SIG-M5 (cell line): Measurements from ENCODE around the gene TTC16.

Experiments used
- DNase-seq: peaks from one replicate; lab custom pipeline; 2025; lab: John Stamatoyannopoulos, UW

Gene TTC16

DNA sequence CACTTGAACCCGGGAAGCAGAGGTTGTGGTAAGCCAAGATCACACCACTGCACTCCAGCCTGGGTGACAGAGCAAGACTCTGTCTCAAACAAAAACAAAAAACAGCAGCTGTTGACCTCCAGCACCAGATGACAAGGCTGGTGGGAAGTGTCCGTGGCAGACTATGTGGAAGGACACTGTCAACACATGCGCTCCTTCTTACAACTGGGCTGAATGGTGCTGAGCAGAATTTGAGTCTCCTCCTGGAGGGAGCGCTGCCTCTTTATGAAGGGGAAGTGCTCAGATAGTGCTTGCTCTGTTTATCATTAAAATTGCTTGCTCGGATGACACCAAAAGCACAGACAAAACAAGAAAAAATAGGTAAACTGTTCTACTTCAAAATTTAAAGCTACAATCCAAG, 18.3 kb upstream of the TTC16 start:
- DNase-seq = no peak

DNA sequence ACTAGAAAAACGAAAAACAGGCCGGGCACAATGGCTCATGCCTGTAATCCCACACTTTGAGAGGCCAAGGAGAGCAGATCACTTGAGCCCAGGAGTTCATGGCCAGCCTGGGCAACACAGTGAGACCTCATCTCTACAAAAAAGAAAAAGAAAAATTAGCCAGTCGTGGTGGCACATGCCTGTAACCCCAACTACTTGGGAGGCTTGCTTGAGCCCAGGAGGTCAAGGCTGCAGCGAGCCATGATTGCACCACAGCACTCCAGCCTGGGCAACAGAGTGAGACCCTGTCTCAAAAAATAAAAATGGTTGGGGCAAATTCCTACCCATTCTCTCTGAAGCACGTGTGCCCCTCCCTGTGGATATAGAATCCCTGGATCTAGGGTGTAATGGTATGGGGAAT, 17.5 kb upstream of the TTC16 start:
- DNase-seq = no peak

DNA sequence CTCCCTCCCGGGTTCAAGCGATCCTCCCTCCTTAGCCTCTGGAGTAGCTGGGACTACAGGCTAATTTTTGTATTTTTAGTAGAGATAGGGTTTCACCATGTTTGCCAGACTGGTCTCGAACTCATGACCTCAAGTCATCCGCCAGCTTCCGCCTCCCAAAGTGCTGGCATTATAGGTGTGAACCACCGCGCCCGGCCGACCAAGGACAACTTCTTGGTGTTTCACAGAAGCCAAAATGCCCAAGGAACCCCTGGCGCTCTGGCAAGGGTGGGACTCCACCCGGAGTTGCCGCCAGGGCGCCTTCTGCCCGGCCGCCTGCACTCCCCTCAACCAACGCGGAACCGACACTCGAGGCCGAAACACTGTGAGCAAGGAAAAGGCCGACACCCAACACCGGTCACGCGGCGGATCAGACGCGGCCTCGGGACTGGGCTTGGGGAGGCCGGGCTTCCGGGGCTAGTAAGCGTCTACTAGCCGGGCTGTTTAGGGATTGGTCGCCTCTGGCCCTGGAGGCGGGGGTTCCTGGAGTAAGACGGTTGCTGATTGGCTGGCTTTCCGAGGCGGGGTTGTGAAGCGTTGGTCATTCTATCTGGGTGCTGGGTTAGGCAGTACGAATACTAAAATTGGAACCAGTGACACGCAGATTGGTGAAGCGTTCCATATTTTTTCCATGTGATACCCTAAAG, 16.8 kb upstream of the TTC16 start:
- DNase-seq = no peak

DNA sequence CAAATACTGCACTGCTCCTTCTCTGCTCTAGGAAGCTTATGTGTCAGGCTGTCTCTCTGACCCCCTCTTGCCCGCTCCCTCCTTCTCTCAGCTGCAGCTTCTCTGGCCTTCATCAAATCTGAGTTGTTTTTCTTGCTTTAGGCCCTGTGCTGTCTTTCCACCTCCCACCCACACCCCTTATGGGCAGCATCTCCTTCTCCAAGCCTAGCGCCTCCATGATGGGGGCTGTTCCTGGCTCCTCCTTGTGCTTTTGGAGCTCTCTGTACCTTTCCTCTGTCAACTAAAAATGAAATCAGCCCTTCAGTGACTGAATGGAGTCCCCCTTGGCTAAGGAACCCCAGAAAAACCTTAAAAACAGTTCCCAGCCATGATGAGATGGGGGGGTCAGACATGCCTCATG, 15.7 kb upstream of the TTC16 start:
- no peak for DNase-seq

DNA sequence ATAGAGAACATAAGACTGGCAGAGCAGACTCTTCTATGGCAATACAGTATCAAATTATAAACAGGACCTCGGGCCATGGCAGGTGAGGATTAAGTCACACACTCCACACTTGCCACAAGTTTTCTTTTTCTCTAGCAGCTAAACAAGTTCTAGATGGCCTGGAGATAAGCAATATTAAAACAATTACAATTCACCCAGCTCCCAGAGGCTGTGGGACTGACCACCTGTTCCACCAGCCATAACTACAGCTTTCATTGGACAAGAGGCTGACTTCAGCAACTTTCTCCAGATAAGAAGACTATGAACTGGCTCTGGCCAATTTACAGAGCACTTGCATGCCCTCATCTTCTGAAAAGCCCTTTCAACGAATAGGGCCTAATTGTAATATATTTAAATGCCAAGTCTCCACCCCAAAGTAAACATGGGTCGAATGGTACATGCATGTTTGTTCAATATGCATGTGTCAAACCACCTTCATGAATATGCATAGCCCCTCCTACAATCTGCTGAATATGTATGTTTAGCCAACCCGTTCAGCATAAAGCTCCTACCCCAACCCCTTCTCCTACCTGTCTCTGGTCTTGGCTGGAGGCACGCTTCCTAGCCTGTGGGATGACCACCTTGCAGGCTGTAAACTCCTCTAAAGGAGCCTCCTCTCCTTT, 15.2 kb upstream of the TTC16 start:
- no peak for DNase-seq

DNA sequence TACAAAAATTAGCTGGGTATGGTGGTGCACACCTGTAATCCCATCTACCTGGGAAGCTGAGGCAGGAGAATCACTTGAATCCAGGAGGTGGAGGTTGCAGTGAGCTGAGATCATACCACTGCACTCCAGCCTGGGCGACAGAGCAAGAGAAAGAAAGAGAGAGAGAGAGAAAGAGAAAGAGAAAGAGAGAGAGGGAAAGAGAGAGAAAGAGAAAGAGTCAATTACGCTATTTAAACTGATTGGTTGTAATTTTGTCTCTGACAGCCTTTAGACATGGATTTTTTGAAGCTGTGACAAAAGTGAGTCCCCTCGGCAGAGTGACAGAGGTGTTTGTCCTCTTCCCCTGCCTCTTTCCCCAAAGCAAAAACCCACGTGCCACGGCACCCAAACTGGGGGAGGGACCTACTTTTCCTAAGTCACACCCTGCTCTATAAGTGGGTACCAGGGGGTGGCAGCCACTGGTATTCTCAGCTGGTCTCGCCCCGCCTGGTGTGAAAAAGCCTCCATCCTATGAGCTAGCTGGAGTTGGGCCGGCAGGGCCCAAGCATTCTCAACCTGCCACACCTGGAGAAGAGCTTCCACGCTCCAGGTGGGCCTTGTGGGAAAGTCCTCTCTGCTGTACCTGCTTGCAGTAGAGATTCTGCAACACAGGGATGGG, 12.5 kb upstream of the TTC16 start:
- DNase-seq = no peak

DNA sequence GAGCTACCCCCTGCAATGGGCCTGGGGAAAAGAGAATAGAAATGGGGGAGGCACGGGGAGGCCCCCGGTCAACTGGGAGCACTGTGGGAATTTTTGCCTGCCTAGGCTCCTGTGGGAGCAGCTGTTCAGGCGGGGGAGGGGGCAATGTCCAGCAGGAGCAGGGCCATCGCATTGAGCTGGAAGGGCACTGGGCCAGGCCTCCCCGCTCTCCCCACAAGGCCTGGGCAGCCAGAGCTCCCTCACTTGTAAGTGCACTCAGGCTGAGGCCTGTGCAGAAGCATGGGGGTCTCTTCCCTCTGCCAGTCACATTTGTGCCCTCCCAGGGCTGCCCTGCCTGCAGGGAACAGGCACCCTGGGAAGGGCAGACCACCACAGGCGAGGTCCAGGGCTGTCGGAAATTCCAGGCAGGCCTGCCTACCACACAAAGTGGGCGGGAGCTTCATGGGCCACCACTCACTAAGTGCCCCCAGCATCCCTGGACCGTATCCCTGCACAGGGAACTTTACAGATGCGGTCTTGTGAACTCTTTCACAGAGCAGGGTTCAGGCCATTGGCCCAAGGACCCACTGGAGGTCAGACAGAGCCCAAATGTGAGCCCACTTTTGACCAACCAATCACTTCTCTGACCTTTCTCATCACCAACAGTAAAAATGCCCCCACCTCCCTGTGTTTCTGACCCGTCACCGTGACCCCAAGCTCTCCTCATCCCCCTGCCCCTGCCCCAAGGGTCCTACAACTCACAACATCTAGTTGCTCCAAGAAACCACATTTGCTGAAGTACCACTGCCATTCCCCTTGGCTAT, 10.1 kb upstream of the TTC16 start:
- no peak for DNase-seq

DNA sequence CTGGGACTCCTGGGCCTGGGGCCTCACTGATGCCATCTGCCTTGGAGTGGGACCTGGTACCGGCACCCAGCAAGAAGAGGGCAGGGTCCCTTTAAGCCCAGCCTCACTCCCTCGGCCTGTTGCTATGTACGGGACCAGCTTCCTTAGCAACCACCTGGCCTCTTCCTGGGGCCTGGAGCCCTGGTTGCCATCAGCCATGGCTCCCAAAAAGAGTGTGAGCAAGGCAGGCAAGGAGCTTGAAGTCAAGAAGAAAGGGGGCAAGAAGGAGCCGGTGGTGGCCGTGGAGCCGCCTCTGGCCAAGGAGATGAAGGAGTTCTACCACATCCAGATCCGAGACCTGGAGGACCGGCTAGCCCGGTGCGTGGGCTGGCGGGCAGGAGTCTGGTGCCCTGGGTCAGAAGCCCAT, 9.0 kb upstream of the TTC16 start, which contains the start of gene CFAP157:
CFAP157 (plus strand) TSS at position 153 of the 406 bp plus-strand sequence; CDS start at position 197, 44 bp downstream.
- no peak for DNase-seq

DNA sequence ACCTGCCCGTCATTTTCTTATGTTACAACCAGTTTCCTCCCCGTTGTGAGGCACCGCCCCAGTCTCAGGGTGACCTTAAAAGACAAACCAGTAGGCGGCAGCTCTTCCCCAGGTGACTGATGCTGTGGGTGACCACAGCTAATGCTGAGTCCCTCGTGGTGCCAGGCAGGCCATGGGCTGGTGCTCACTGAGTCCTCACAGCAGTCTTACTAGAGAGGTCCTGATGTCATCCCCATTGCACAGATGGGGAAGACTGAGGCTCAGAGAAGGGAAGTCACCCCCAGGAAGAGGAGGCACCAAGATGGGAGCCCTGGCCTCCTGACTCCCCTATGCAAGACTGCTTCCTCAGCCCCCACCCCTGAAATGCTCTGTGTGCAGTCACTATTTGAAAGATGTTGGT, 8.1 kb upstream of the TTC16 start:
- no peak for DNase-seq

DNA sequence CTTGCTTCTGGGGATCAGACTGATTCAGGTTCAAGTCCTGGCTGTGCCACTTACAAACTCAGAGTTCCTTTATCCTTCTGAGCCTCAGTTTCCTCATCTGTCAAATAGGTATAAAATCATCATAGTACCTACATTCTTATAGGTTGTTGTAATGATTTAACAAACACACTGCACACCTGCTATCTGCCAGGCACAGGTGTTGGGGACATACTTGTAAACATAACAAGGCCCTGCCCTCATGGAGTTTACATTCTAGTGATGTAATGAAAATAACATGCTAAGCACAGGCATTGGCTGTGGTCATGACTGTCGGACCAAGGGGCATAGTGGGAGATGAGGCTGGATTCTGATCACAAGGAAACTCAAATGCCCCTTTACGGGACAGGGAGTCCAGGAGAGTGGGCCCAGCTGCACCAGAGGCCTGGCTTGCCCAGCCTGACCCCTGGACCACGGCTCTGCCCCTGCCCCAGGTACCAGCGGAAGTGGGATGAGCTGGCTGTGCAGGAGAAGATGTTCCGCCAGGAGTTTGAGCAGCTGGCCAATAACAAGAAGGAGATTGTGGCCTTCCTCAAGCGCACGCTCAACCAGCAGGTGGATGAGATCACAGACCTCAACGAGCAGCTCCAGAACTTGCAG, 6.8 kb upstream of the TTC16 start:
- no peak for DNase-seq

DNA sequence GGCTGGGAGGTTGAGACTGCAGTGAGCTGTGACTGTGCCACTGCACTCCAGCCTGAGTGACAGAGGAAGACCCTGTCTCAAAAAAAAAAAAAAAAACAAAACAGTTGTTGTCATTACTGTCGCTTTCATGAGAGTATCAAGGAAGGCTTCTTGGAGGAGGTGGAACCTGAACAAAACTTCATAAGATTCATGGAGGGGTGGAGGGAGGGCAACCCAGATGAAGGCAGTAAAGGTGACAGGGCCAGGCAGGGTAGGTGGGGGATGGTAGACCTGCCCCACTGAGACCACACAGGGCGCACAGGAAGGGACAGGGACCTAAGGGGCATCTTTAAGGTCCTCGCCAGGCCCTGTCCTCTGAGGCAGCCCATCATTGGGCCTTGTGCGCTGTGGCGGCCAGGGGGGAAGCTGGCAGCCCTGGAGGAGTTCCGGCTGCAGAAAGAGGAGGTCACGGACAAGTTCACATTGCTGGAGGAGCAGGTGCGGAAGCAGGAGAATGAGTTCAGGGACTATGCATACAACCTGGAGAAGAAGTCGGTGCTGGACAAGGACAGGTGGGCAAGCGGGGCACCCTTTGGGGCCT, 5.6 kb upstream of the TTC16 start:
- DNase-seq = no peak

DNA sequence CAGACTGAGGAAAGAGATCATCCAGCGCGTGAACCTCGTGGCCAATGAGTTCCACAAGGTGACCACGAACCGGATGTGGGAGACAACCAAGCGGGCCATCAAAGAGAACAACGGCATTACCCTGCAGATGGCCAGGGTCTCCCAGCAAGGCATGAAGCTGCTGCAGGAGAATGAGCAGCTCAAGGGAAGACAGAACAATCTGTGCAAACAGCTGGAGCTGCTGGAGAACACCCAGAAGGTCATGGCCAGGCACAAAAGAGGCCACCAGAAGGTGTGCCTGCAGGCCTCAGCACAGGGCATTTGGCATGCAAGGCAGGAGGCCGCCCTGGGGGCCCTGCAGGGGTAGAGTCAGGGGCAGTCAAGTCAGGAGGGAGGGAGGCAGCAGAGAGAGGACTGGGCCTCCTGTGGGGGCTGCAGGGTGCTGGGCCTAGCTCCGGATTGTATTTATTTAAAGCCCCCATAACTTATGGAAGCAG, 4.6 kb upstream of the TTC16 start:
- no peak for DNase-seq

DNA sequence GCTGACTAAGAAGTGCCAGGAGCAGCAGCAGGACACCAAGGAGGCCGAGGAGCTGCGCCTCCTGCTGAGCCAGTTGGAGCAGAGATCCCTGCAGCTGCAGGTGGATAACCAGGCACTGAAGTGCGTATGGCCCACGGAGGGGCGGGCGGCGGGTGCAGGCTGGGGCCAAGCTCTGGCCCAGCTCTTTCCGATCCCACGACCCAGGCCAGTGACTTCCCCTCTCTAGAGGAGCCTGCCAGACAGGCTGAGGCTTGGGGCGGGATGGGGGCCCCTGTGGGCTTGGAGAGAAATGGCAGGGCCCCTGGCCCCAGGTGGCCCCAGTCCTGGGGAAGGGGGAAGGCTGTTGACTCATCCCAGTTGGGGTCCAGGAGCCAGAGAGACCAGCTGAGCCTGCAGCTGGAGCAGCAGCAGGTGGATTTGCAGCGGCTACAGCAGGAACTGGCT, 4.0 kb upstream of the TTC16 start:
- DNase-seq = no peak

DNA sequence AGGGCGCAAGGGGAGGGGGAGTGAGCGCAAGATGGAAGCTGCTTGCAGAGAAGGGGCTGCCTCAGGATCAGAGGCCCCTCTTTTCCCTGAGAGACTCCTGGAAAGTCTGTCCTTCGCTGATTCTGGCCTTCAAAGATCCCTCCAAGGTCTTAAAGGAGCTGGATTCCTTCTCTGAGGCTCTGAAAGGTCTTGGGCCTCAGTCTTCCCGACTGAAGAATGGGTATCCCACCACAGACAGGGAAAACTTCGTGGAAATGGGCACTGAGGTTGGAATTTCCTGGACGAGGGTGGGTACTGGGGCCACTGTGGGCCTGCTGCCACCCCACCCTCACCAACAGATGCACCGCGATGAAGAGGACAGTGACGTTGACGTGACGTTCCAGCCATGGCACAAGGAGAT, 3.5 kb upstream of the TTC16 start:
- no peak for DNase-seq

DNA sequence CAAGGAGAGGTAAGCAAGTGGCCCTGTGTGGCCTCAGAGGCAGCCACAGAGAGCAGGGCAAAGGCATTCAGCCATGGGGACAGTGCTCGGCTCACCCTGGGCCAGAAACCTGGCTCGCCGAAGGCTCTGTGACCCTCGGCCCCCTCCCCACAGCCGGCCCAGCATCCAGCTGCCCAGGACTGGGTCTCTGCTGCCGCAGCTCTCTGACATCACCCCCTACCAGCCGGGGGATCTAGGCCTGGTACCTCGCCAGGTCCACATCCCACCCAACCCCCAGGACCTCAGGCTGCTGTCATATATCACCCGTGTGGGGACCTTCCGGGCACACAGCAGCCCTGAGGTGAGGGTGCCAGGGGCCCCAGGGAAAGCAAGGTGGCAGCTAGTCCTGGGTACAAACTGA, 3.0 kb upstream of the TTC16 start:
- no peak for DNase-seq

DNA sequence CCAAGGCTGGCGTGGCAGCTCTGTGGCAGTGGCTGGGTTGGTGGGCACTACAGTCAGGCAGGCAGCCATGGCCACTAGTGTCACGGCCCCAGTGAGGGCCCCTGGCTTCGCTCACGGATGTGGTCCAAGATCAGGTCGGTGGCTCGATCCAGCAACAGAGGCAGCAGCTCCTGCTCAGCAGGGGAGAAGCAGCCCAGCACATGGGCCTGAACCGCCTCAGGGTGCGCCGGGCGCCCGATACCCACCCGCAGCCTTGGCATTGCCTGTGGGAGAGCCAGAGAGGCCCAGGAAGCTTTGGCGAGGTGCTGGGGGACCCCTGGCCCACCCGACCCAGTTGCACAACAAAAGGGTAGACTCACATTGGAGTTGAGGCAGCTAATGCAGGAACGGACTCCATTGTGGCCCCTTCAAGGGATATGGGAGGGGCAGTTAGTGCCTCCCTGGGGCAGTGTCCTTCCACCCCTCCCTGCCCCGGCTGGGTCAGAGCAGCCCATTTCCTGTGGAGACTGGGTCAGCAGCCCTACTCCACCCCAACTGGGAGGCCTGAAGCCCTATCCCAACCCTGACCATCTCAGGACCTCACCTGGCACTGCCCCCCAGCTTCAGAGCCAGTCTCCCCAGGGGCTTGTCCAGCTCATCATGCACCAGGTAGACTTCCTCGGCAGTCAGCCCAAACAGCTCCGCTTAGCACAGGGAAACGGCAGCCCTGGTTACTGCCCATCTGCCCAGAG, 1.7 kb upstream of the TTC16 start:
- no peak for DNase-seq

DNA sequence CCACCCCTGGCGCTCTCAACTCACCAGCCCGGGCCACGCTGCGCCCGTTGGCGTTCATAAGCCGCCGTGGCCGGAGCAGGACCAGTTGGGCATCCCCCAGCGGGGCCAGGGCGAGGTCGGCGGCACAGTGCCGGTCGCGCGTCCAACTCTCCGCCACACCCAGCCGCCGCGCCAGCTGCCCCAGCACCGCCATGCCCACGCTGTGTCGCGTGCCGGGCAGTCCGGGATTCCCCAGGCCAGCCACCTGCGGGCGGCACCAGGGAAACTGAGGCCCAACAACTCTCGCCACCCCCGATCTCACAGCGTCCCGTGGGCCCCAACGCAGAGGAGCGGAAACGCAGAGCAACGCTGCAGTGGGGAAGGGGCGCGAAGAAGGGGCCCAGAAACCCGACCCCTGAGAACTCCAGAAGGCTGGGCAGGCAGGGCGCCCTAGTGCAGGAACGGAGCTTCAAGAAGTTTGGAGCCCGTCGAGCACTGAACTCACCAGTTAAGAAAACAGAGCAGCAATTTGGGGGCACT, 869 bp upstream of the TTC16 start:
- no peak for DNase-seq

DNA sequence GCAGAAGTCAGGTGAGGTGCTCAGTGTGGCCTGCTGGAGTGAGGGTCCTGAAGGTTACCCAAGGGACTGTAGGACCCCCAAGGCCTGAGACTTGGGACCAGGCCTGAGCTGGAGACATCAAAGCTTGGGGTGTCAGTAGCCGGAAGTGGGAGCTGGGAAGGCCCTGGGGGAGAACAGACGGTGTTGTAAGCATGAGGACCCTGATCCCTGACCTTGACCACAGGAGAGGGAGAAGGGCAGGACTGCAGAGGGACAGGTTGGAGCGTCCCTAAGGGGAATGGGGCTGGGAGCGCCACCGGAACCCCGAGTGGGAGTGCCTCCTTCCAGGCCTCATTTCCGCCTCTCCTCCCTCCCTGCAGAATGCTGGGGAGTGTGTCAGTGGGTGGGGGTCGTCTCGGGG, 533 bp downstream of the TTC16 start:
- no peak for DNase-seq

DNA sequence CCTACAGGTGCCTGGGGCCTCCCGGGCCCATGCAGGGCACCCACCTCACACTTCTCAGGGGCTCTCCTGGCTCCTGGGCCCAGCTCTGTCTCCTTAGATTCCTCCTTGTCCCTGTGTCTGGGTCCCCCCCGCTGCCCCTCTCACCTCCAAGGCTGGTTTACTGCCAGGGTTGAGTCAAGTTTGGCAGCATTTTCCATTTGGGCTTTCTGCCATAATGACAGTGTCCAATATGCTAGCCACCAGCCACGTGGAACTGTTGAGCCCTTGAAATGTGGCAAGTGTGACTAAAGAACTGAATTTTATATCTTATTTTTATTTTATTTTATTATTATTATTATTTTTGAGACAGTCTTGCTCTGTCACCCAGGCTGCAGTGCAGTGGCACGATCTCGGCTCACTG, 1.9 kb downstream of the TTC16 start:
- DNase-seq = no peak

DNA sequence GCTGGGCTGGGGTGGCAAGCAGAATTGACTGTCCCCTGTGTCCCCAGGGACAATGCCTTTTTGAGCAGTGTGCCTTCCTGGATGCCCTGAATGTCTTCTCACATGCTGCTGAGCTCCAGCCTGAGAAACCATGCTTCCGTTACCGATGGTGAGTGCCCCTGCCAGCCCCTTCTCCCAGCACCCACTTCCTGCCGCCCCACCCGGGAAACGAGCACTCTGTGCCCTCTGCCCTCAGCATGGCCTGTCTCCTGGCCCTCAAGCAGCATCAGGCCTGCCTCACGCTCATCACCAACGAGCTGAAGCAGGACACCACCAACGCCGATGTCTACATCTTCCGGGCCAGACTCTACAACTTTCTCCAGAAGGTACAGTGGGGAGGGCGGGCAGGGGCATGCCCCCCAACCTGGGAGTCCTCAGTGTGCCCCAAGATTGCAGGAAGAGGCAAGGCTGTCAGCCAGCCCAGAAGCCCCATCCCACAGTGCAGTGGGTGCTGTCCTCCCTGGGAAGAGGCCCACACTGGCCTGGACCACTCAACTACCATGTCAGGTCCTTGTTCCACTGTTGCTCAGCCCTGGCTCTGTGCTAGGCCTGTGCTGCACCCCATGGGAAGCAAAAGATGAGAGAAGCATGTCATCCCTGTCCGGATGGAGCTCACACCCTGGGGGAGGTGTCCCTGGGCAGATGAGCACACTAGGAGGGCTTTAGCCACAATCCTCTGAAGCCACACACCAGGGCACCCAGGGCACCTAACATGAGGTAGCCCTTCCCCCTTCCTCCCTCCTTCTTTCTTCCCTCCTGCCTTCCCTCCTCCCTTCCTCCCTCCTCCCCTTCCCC, 4.4 kb downstream of the TTC16 start:
- no peak for DNase-seq
